Measurements from ENCODE around the gene CARMIL1. TPM values are rescaled to one million over a fixed set of nuclear protein-coding genes. Genes with fewer than 3 reads are reported as not detected.

Gene CARMIL1
- total and polyA plus RNA-seq, 2 of the 8 experiments (the other 6 are each of a cell fraction or from before 2014, with no cell fraction given): 20.3 to 40.4 TPM

DNA sequence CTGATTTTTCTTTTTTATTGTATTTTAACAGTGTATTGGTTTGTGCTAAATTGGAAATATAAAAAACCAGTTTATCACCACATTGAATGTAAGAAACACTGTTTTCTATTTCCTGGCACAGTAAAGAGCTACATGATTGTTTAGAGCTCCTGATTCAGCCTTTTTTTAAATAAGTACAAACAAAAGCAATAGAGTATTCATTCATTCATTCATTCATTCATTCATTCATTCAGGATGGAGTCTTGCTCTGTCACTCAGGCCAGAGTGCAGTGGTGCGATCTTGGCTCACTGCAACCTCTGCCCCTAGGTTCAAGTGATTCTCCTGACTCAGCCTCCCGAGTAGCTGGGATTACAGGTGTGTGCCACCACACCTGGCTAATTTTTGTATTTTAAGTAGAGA, 276.0 kb downstream of the CARMIL1 start:
- Histone ChIP-seq H2AFZ (ENCODE audit: low read length) (no peak overlapping the region), H4K91ac (replicated peaks; ENCODE audit: insufficient read length, low read length) (no peak overlapping the region), H4K8ac (ENCODE audit: extremely low read depth, insufficient read depth, low read length) (no peak overlapping the region), H3K23ac (ENCODE audit: insufficient read length) (no peak overlapping the region), H4K20me1 (replicated peaks in 1 of 2; ENCODE audit: control insufficient read depth in 1 of 2, insufficient read depth in 2 of 2, low read length in 2 of 2) (peaks cover 0 to 2% of the 10 kb centered on the region in 2 experiments), H3K4me3 (ENCODE audit: extremely low read depth in 1 of 4, insufficient read depth in 2 of 4, low read depth in 3 of 4, low read length in 4 of 4) (no peak overlapping the region), H3K9ac (replicated peaks in 1 of 4; ENCODE audit: extremely low read depth in 1 of 4, low read depth in 3 of 4, low read length in 3 of 4) (no peak overlapping the region), H3K4ac (replicated peaks; ENCODE audit: insufficient read length, low read depth, low read length) (no peak overlapping the region), H2BK12ac (ENCODE audit: low read depth, low read length) (no peak overlapping the region), H3K4me2 (ENCODE audit: insufficient read depth in 1 of 2, low read depth in 2 of 2, low read length in 2 of 2) (no peak overlapping the region), H2BK15ac (ENCODE audit: low read length) (no peak overlapping the region), H2BK5ac (ENCODE audit: low read depth, low read length) (no peak overlapping the region), H3K79me1 (ENCODE audit: low read depth, low read length) (no peaks in the 10 kb centered on the region), H3K36me3 (ENCODE audit: control insufficient read depth in 2 of 4, insufficient read depth in 4 of 4, low read length in 3 of 4) (no peaks in the 10 kb centered on the region), H2BK20ac (ENCODE audit: low read length) (no peak overlapping the region), H4K5ac (ENCODE audit: insufficient read length, low read depth, low read length) (no peak overlapping the region), H3K56ac (replicated peaks; ENCODE audit: insufficient read length, low read depth, low read length) (no peak overlapping the region), H3K14ac (ENCODE audit: insufficient read length) (no peak overlapping the region), H3K18ac (ENCODE audit: extremely low read depth, low read length) (no peak overlapping the region), H2AK5ac (ENCODE audit: low read depth, low read length) (no peak overlapping the region), H3K27me3 (replicated peaks in 1 of 4; ENCODE audit: control insufficient read depth in 3 of 4, extremely low read depth in 1 of 4, insufficient read depth in 3 of 4, low read length in 3 of 4) (peaks cover 0 to 1% (median 0%) of the 10 kb centered on the region in 4 experiments; a peak in 1 of 7 replicates), H3K23me2 (ENCODE audit: low read depth, low read length) (no peaks in the 10 kb centered on the region), H2BK120ac (replicated peaks; ENCODE audit: low read depth, low read length) (no peak overlapping the region), H3K27ac (ENCODE audit: low read depth, low read length) (no peak overlapping the region), H3K79me2 (ENCODE audit: control insufficient read depth in 1 of 2, insufficient read depth in 2 of 2, low read length in 2 of 2) (no peaks in the 10 kb centered on the region), H3K4me1 (replicated peaks in 1 of 4; ENCODE audit: control insufficient read depth in 3 of 4, insufficient read depth in 4 of 4, low read length in 3 of 4) (peaks cover 0 to 2% (median 0%) of the 10 kb centered on the region in 4 experiments; a peak in 1 of 7 replicates), H3K9me3 (ENCODE audit: insufficient read depth in 2 of 2, low read depth in 1 of 2, low read length in 1 of 2) (no peaks in the 10 kb centered on the region)
- ChIA-PET POLR2A (ENCODE audit: partially characterized antibody) (no interaction called here), CTCF (ENCODE audit: partially characterized antibody) (interaction anchor here (0.6 to 4.7 kb wide), 18 partner anchors 9 to 576 kb away, joined by 3 to 27 read pairs (median 4); no protein-coding TSS in a partner anchor)
- TF ChIP-seq JUN (IDR thresholded peaks at IDR 0.05; ENCODE audit: low read depth, low read length) (no peak), TAF1 (IDR thresholded peaks at IDR 0.05; ENCODE audit: low read depth, low read length) (no peak), ASH2L (IDR thresholded peaks at IDR 0.05; ENCODE audit: low read length) (no peak), KDM1A (IDR thresholded peaks at IDR 0.05; ENCODE audit: borderline replicate concordance, low read length) (no peak), BRCA1 (IDR thresholded peaks at IDR 0.05; ENCODE audit: low read depth, low read length) (no peak), SIRT6 (IDR thresholded peaks at IDR 0.05; ENCODE audit: low read length) (no peak), CHD1 (IDR thresholded peaks at IDR 0.05; ENCODE audit: low read depth, low read length) (no peak), POU5F1 (IDR thresholded peaks at IDR 0.05; ENCODE audit: low read depth, low read length) (no peak), SRF (IDR thresholded peaks at IDR 0.05; ENCODE audit: low read depth, low read length) (no peak), CHD2 (IDR thresholded peaks at IDR 0.05; ENCODE audit: low read length) (no peak), TBP (IDR thresholded peaks at IDR 0.05; ENCODE audit: low read depth, low read length) (no peak), GABPA (IDR thresholded peaks at IDR 0.05; ENCODE audit: borderline replicate concordance, insufficient read depth, low read length) (no peak)
- TF ChIP-seq, protein P1, sequence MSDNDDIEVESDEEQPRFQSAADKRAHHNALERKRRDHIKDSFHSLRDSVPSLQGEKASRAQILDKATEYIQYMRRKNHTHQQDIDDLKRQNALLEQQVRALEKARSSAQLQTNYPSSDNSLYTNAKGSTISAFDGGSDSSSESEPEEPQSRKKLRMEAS (IDR thresholded peaks at IDR 0.05): no peak
- 92% methylated on average over 2 of the region's 2 CpGs; no CpG with 5 or more reads in 1 of the 2 experiments for WGBS, 2 experiments (ENCODE audit: extremely low coverage in 1 of 2, insufficient coverage in 1 of 2, insufficient read length in 1 of 2, insufficient replicate concordance in 2 of 2, low coverage in 1 of 2, low lambda C conversion rate in 2 of 2, missing lambda C conversion rate in 1 of 2)
- FAIRE-seq (no peak), DNase-seq (ENCODE audit: low read depth in 1 of 2, low spot score in 2 of 2) (no peak)

Data from H1 (cell line).